GM12864 (cell line): ENCODE data around the gene LEF1.

Experiments
- DNase-seq: peaks from one replicate; pipeline ENCODE4 v3.0.0-alpha.2; 2011; ENCODE audit warnings: low read depth
- H3K4me3 ChIP-seq: 2 replicates; pipeline ENCODE4 v1.5.1; 2011; ENCODE audit warnings: mild to moderate bottlenecking, low read depth, low read length, control low read depth
- CTCF ChIP-seq: IDR thresholded peaks from 2 replicates; pipeline ENCODE4 v1.5.1; 2011; ENCODE audit warnings: low read depth, mild to moderate bottlenecking, moderate library complexity, low read length, control low read depth, inconsistent platforms; ENCODE audit errors: missing control alignments

Gene LEF1

GRCh38 chr4:108114503-108114902 is 54.2 kb downstream of the LEF1 start:
- no peak for DNase-seq
- no peak for TF ChIP-seq CTCF
- H3K4me3 ChIP-seq: no peak overlapping the region

GRCh38 chr4:108113229-108113628 is 55.5 kb downstream of the LEF1 start:
- no peak for TF ChIP-seq CTCF

GRCh38 chr4:108111781-108112180 is 57.0 kb downstream of the LEF1 start:
- H3K4me3 ChIP-seq: no peak overlapping the region
- TF ChIP-seq CTCF: no peak

More at GRCh38 chr4:108113229-108113628, 55.5 kb downstream of the LEF1 start:
- no peak for DNase-seq
- no peak overlapping the region for H3K4me3 ChIP-seq

GRCh38 chr4:108110450-108110849 is 58.3 kb downstream of the LEF1 start:
- no peak overlapping the region for H3K4me3 ChIP-seq
- TF ChIP-seq CTCF: no peak
- no peak for DNase-seq

More at GRCh38 chr4:108111781-108112180, 57.0 kb downstream of the LEF1 start:
- no peak for DNase-seq

- no peak for DNase-seq
- no peak for TF ChIP-seq CTCF
- H3K4me3 ChIP-seq: no peak overlapping the region
Measured at GRCh38 chr4:108109997-108110416, 58.7 kb downstream of the LEF1 start.

GRCh38 chr4:108109111-108109510 is 59.6 kb downstream of the LEF1 start:
- TF ChIP-seq CTCF: no peak

GRCh38 chr4:108107729-108108382 is 60.9 kb downstream of the LEF1 start:
- H3K4me3 ChIP-seq: no peak overlapping the region
- TF ChIP-seq CTCF: no peak
- DNase-seq: no peak

More at GRCh38 chr4:108109111-108109510, 59.6 kb downstream of the LEF1 start:
- no peak overlapping the region for H3K4me3 ChIP-seq
- no peak for DNase-seq
